ENCODE data around the gene PINK1. TPM values are rescaled to one million over a fixed set of nuclear protein-coding genes. Genes with fewer than 3 reads are reported as not detected.
A peak's percentile ranks its signal among the peaks of the same experiment; 100 is the strongest.

PINK1 gene
- total RNA-seq (2021): 46.5 and 48.6 TPM in 2 replicates
- percentile 59 among the genes with signal in this experiment for Bru-seq, nascent RNA
- percentile 68 among the genes with signal in this experiment for BruChase-seq, experiment 1, labeled RNA remaining after a 2-hour chase
- BruChase-seq, experiment 2, labeled RNA remaining after a 6-hour chase: percentile 81 among the genes with signal in this experiment
- long read RNA-seq, transcript PINK1-201 (8 exons, 2,660 nt): major isoform, 147 of 212 reads
- long read RNA-seq, partial matches to known transcripts: 41 of 212 reads
- long read RNA-seq, other reads (novel, unspliced or antisense): 24 of 212 reads

GRCh38 chr1:20633190-20634064 lies at the start of gene PINK1:
PINK1 (plus strand) TSS chr1:20633458; CDS start chr1:20633549, 91 bp downstream.
- H3K27ac ChIP-seq: 0 out of 2 replicates have a peak within 1 kb of the TSS, but pooled peaks have one; percentile 26
- BruUV-seq (replicated peaks): no TSS peak
- H3K9me3 ChIP-seq (ENCODE audit: insufficient read depth, low read depth): no peaks in the 10 kb centered on the region
- H3F3A ChIP-seq (ENCODE audit: insufficient read depth, low read depth): 0 out of 2 replicates have a peak, but pooled peaks cover 10% of the 10 kb centered on the region
- CTCF ChIA-PET: interaction anchor here (0.5 to 1.7 kb wide), 10 partner anchors 15 to 453 kb away, joined by 3 to 16 read pairs (median 4); partner anchors contain the start of gene CDA
- H3K36me3 ChIP-seq (ENCODE audit: low read depth): no peaks in the 10 kb centered on the region
- no peaks in the 10 kb centered on the region for H3K27me3 ChIP-seq (ENCODE audit: insufficient read depth, low read depth)
- peak within 1 kb of the TSS; percentile 81 for H2AFZ ChIP-seq
- peak; percentile 91 for TF ChIP-seq CTCF (conservative IDR thresholded peaks at IDR 0.05)
- no peak for TF ChIP-seq EZH2 (IDR thresholded peaks at IDR 0.05; ENCODE audit: low read depth)
- H3K79me2 ChIP-seq (ENCODE audit: low read depth): no peaks in the 10 kb centered on the region
- POLR2A ChIA-PET (ENCODE audit: unreplicated experiment): interaction anchor here (0.5 to 1.0 kb wide), 8 partner anchors 20 to 354 kb away, joined by 3 to 23 read pairs (median 6); partner anchors contain the start of genes CDA and MUL1
- H3K9me2 ChIP-seq (ENCODE audit: insufficient read depth): no peaks in the 10 kb centered on the region
- H4K20me1 ChIP-seq (ENCODE audit: insufficient read depth): no peaks in the 10 kb centered on the region
- H3K4me3 ChIP-seq: peak within 1 kb of the TSS; percentile 58
- H3K4me2 ChIP-seq: peak within 1 kb of the TSS; percentile 95
- DNase-seq: peak; percentile 52 to 87
- intact Hi-C loops (cut with micrococcal nuclease; ENCODE audit: unreplicated experiment): loop anchor here (1.0 to 10.0 kb wide), 4 partner anchors 21 to 709 kb away; partner anchors contain the start of gene PLA2G2E
- H3K4me1 ChIP-seq (replicated peaks; ENCODE audit: insufficient read depth): peaks cover 19% of the 10 kb centered on the region

GRCh38 chr1:20584890-20585289 lies 48.4 kb upstream of the PINK1 start:
- DNase-seq: no peak
- Histone ChIP-seq H3K27ac (no peak overlapping the region), H3K4me2 (no peak overlapping the region), H3K4me1 (replicated peaks; ENCODE audit: insufficient read depth) (no peaks in the 10 kb centered on the region; the same call in none of the 2 replicates), H3F3A (ENCODE audit: insufficient read depth, low read depth) (peaks cover 14% of the 10 kb centered on the region; the same call in 1 of the 2 replicates), H3K36me3 (ENCODE audit: low read depth) (no peaks in the 10 kb centered on the region), H2AFZ (no peak overlapping the region), H3K9me2 (ENCODE audit: insufficient read depth) (no peaks in the 10 kb centered on the region), H3K27me3 (ENCODE audit: insufficient read depth, low read depth) (no peaks in the 10 kb centered on the region), H3K4me3 (no peak overlapping the region), H4K20me1 (ENCODE audit: insufficient read depth) (no peaks in the 10 kb centered on the region), H3K9me3 (ENCODE audit: insufficient read depth, low read depth) (no peaks in the 10 kb centered on the region), H3K79me2 (ENCODE audit: low read depth) (peaks cover 8% of the 10 kb centered on the region; the same call in 1 of the 2 replicates)
- CTCF ChIA-PET: no interaction called here
- intact Hi-C loops (cut with micrococcal nuclease; ENCODE audit: unreplicated experiment): no loop called here
- POLR2A ChIA-PET (ENCODE audit: unreplicated experiment): no interaction called here
- no peak for TF ChIP-seq CTCF (conservative IDR thresholded peaks at IDR 0.05)
- BruUV-seq (replicated peaks): no TSS peak

- no peak for DNase-seq
- CTCF ChIA-PET: interaction anchor here (0.5 kb wide), 1 partner anchor 58 kb away, joined by 3 read pairs; no protein-coding TSS in a partner anchor
- TF ChIP-seq CTCF (conservative IDR thresholded peaks at IDR 0.05) (no peak), EZH2 (IDR thresholded peaks at IDR 0.05; ENCODE audit: low read depth) (no peak)
Measured at GRCh38 chr1:20586953-20587660, 46.2 kb upstream of the PINK1 start.

More at GRCh38 chr1:20586953-20587660, 46.2 kb upstream of the PINK1 start:
- no TSS peak for BruUV-seq (replicated peaks)
- Histone ChIP-seq H3K9me2 (ENCODE audit: insufficient read depth) (no peaks in the 10 kb centered on the region), H3K4me1 (replicated peaks; ENCODE audit: insufficient read depth) (peaks cover 9% of the 10 kb centered on the region), H3K36me3 (ENCODE audit: low read depth) (no peaks in the 10 kb centered on the region), H3K4me3 (no peak overlapping the region), H4K20me1 (ENCODE audit: insufficient read depth) (no peaks in the 10 kb centered on the region), H3K79me2 (ENCODE audit: low read depth) (peaks cover 29% of the 10 kb centered on the region), H3K27ac (no peak overlapping the region), H3K4me2 (no peak overlapping the region), H3K9me3 (ENCODE audit: insufficient read depth, low read depth) (no peaks in the 10 kb centered on the region), H3K27me3 (ENCODE audit: insufficient read depth, low read depth) (no peaks in the 10 kb centered on the region), H3F3A (ENCODE audit: insufficient read depth, low read depth) (peaks cover 14% of the 10 kb centered on the region; the same call in 1 of the 2 replicates), H2AFZ (no peak overlapping the region)
- intact Hi-C loops (cut with micrococcal nuclease; ENCODE audit: unreplicated experiment): no loop called here
- POLR2A ChIA-PET (ENCODE audit: unreplicated experiment): no interaction called here
